ENCODE results near the gene PRAF2. TPM values are rescaled to one million over a fixed set of nuclear protein-coding genes. Genes with fewer than 3 reads are reported as not detected.

Gene PRAF2
- total and polyA plus RNA-seq, 2 of the 13 experiments (the other 11 are each of a cell fraction or from before 2014, with no cell fraction given), result 0.33 to 2.6 TPM

- TF ChIP-seq ZBTB40 (IDR thresholded peaks at IDR 0.05) (peak; percentile 15; the same call in 1 of the 2 replicates), ZBTB40 (CRISPR knock-in tag; IDR thresholded peaks at IDR 0.05) (peak; percentile 25; the same call in 1 of the 2 replicates), NR3C1 (CRISPR knock-in tag; IDR thresholded peaks at IDR 0.05) (no peak), ZNF841 (CRISPR knock-in tag; IDR thresholded peaks at IDR 0.05; ENCODE audit: borderline replicate concordance) (no peak), EEA1 (CRISPR knock-in tag; IDR thresholded peaks at IDR 0.05; ENCODE audit: borderline replicate concordance) (peak; percentile 62; the same call in 1 of the 2 replicates), ARNTL (CRISPR knock-in tag; IDR thresholded peaks at IDR 0.05) (no peak), TMF1 (CRISPR knock-in tag; IDR thresholded peaks at IDR 0.05; ENCODE audit: low read depth) (no peak), ZNF816 (CRISPR knock-in tag; IDR thresholded peaks at IDR 0.05; ENCODE audit: borderline replicate concordance) (0 out of 2 replicates have a peak, but pooled peaks have one; percentile 9), CENPBD1 (CRISPR knock-in tag; IDR thresholded peaks at IDR 0.05; ENCODE audit: borderline replicate concordance, low read depth) (no peak), ZSCAN31 (CRISPR knock-in tag; IDR thresholded peaks at IDR 0.05; ENCODE audit: low read depth) (no peak), ESRRA (CRISPR knock-in tag; IDR thresholded peaks at IDR 0.05; ENCODE audit: low read depth) (no peak), THAP11 (CRISPR knock-in tag; IDR thresholded peaks at IDR 0.05) (peak; percentile 57; the same call in 1 of the 2 replicates), ZNF530 (CRISPR knock-in tag; IDR thresholded peaks at IDR 0.05; ENCODE audit: low read depth) (no peak), HMG20B (CRISPR knock-in tag; conservative IDR thresholded peaks at IDR 0.05) (no peak), ZNF335 (CRISPR knock-in tag; IDR thresholded peaks at IDR 0.05) (no peak), ZNF383 (CRISPR knock-in tag; IDR thresholded peaks at IDR 0.05; ENCODE audit: borderline replicate concordance) (no peak), NR1H2 (CRISPR knock-in tag; IDR thresholded peaks at IDR 0.05; ENCODE audit: borderline replicate concordance, low read depth) (no peak), ZBTB21 (CRISPR knock-in tag; IDR thresholded peaks at IDR 0.05) (no peak)
- TF ChIP-seq, protein P1, sequence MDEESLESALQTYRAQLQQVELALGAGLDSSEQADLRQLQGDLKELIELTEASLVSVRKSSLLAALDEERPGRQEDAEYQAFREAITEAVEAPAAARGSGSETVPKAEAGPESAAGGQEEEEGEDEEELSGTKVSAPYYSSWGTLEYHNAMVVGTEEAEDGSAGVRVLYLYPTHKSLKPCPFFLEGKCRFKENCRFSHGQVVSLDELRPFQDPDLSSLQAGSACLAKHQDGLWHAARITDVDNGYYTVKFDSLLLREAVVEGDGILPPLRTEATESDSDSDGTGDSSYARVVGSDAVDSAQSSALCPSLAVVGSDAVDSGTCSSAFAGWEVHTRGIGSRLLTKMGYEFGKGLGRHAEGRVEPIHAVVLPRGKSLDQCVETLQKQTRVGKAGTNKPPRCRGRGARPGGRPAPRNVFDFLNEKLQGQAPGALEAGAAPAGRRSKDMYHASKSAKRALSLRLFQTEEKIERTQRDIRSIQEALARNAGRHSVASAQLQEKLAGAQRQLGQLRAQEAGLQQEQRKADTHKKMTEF (CRISPR knock-in tag; IDR thresholded peaks at IDR 0.05), result peak; percentile 44; the same call in 1 of the 2 replicates
These were observed 6.0 kb upstream of the PRAF2 start, which contains the start of gene WDR45 (continued) for GRCh38 chrX:49079489-49080428.
